GM23338 (cell line): Measurements from ENCODE around the gene ST6GALNAC3. TPM values are rescaled to one million over a fixed set of nuclear protein-coding genes. Genes with fewer than 3 reads are reported as not detected.
A peak's percentile ranks its signal among the peaks of the same experiment; 100 is the strongest.

Experiments
- ATAC-seq: fragments of 200-7000 bp; cut with Tn5 transposase; 3 replicates; pipeline ENCODE4 v1.9.1; 2020
- DNase-seq: peaks from one replicate; pipeline ENCODE4 v3.0.0-alpha.2; 2015; ENCODE audit warnings: low spot score
- H2AFZ ChIP-seq: fragments of 200-600 bp; sonication (generic); 2 replicates; pipeline ENCODE4 v1.8.0; 2016; ENCODE audit warnings: antibody characterized with exemption, mild to moderate bottlenecking, moderate library complexity
- H3F3A ChIP-seq: fragments of 200-600 bp; sonication (generic); replicated peaks from 2 replicates; pipeline ENCODE4 v1.8.0; 2017; ENCODE audit warnings: antibody characterized with exemption, mixed run types, low read depth
- H3K27ac ChIP-seq: fragments of 200-600 bp; sonication (generic); 2 replicates; pipeline ENCODE4 v1.6.1; 2016; ENCODE audit warnings: low read depth
- H3K27me3 ChIP-seq: fragments of 200-600 bp; sonication (generic); 2 replicates; pipeline ENCODE4 v1.8.0; 2016; ENCODE audit warnings: mild to moderate bottlenecking, mixed run types, moderate library complexity; ENCODE audit not compliant: insufficient read depth
- H3K36me3 ChIP-seq: fragments of 200-600 bp; sonication (generic); 2 replicates; pipeline ENCODE4 v1.8.0; 2016; ENCODE audit warnings: mild to moderate bottlenecking; ENCODE audit not compliant: insufficient read depth
- H3K4me1 ChIP-seq: fragments of 200-600 bp; sonication (generic); 2 replicates; pipeline ENCODE4 v1.8.0; 2016; ENCODE audit warnings: mild to moderate bottlenecking, moderate library complexity; ENCODE audit not compliant: insufficient read depth
- H3K4me2 ChIP-seq: fragments of 200-600 bp; sonication (generic); 2 replicates; pipeline ENCODE4 v1.7.1; 2017; ENCODE audit warnings: mixed run types
- H3K4me3 ChIP-seq: fragments of 200-600 bp; sonication (generic); 2 replicates; pipeline ENCODE4 v1.6.1; 2016; ENCODE audit warnings: mixed run types
- H3K79me2 ChIP-seq: fragments of 200-600 bp; sonication (generic); replicated peaks from 2 replicates; pipeline ENCODE4 v1.8.0; 2017; ENCODE audit warnings: mild to moderate bottlenecking; ENCODE audit not compliant: insufficient read depth
- H3K9me2 ChIP-seq: fragments of 200-600 bp; sonication (generic); 2 replicates; pipeline ENCODE4 v1.8.0; 2017; ENCODE audit not compliant: insufficient read depth
- H4K20me1 ChIP-seq: fragments of 200-600 bp; sonication (generic); replicated peaks from 2 replicates; pipeline ENCODE4 v1.8.0; 2017; ENCODE audit warnings: mild to moderate bottlenecking; ENCODE audit not compliant: insufficient read depth
- H3K27ac Mint-ChIP-seq: 2 replicates; pipeline ENCODE4 v1.8.0; 2020; ENCODE audit warnings: inconsistent platforms, mild to moderate bottlenecking, moderate library complexity, mixed read lengths
- H3K27me3 Mint-ChIP-seq: 3 replicates; pipeline ENCODE4 v1.8.0; 2022; ENCODE audit warnings: low read depth, mild to moderate bottlenecking, moderate library complexity, mixed read lengths, inconsistent platforms; ENCODE audit not compliant: insufficient read depth, poor library complexity
- H3K36me3 Mint-ChIP-seq: 3 replicates; pipeline ENCODE4 v1.8.0; 2021; ENCODE audit warnings: low read depth, mild to moderate bottlenecking, inconsistent platforms, moderate library complexity, mixed read lengths
- H3K4me1 Mint-ChIP-seq: 3 replicates; pipeline ENCODE4 v1.8.0; 2020; ENCODE audit warnings: mild to moderate bottlenecking, inconsistent platforms, mixed read lengths
- H3K4me3 Mint-ChIP-seq: 3 replicates; pipeline ENCODE4 v1.8.0; 2021; ENCODE audit warnings: moderate library complexity, mild to moderate bottlenecking, inconsistent platforms, mixed read lengths
- H3K9me3 Mint-ChIP-seq: 3 replicates; pipeline ENCODE4 v1.8.0; 2020; ENCODE audit warnings: moderate library complexity, mild to moderate bottlenecking, inconsistent platforms, mixed read lengths
- CTCF ChIP-seq, 2 experiments: fragments of 200-600 bp in 1 of 2; sonication (generic) in 1 of 2; conservative IDR thresholded peaks; 2 replicates each; pipeline versions ENCODE4 v1.5.1 to v1.6.1; 2016 to 2017; ENCODE audit warnings: antibody characterized with exemption in 2 of 2, low read depth in 2 of 2, mild to moderate bottlenecking in 2 of 2, moderate library complexity in 1 of 2
- ETS1 ChIP-seq: IDR thresholded peaks from 2 replicates; pipeline ENCODE4 v1.6.1; 2016; ENCODE audit warnings: antibody characterized with exemption
- EZH2 ChIP-seq: fragments of 200-600 bp; sonication (generic); IDR thresholded peaks from one replicate; pipeline ENCODE4 v1.8.0; 2017; ENCODE audit warnings: antibody characterized with exemption, mild to moderate bottlenecking, low read depth; ENCODE audit not compliant: unreplicated experiment
- EZH2phosphoT487 ChIP-seq: fragments of 200-600 bp; sonication (generic); IDR thresholded peaks from one replicate; pipeline ENCODE4 v1.8.1; 2018; ENCODE audit warnings: antibody characterized with exemption; ENCODE audit not compliant: unreplicated experiment
- JUNB ChIP-seq: IDR thresholded peaks from one replicate; pipeline ENCODE4 v1.6.1; 2016; ENCODE audit warnings: antibody characterized with exemption; ENCODE audit not compliant: unreplicated experiment
- NANOG ChIP-seq: IDR thresholded peaks from 2 replicates; pipeline ENCODE4 v1.6.1; 2016; ENCODE audit warnings: antibody characterized with exemption, borderline replicate concordance
- POLR2AphosphoS5 ChIP-seq: IDR thresholded peaks from 2 replicates; pipeline ENCODE4 v1.6.1; 2016; ENCODE audit warnings: antibody characterized with exemption, low read depth
- REST ChIP-seq: IDR thresholded peaks from one replicate; pipeline ENCODE4 v1.6.1; 2018; ENCODE audit warnings: antibody characterized with exemption; ENCODE audit not compliant: unreplicated experiment
- ZNF114 ChIP-seq: fragments of 250-450 bp; sonication (Bioruptor Pico); IDR thresholded peaks from 2 replicates; pipeline ENCODE4 v1.5.0; 2020; ENCODE audit warnings: mild to moderate bottlenecking, moderate library complexity
- ZNF331 ChIP-seq: fragments of 250-450 bp; sonication (Bioruptor Pico); IDR thresholded peaks from 2 replicates; pipeline ENCODE4 v1.5.0; 2020; ENCODE audit warnings: low read depth, mild to moderate bottlenecking, moderate library complexity
- polyA plus RNA-seq: library from polyadenylated mRNA; unstranded; fragments of >200 nt; fragmentation: Nextera tagmentation; extraction: Ambion mirVana; gene quantifications from 2 replicates; pipeline ENCODE4 v1.2.1, GENCODE V29; 2016
- total RNA-seq: library from RNA; depleted of rRNA; stranded (reverse); fragments of >200 nt; shearing (Covaris generic); gene quantifications from 2 replicates; pipeline ENCODE4 v1.2.3, GENCODE V29; 2014

The ST6GALNAC3 gene
- total and polyA plus RNA-seq, 2 experiments from 2014 or later, result 4.7 to 11.6 TPM

GRCh38 chr1:76501136-76501535 is 426.6 kb downstream of the ST6GALNAC3 start:
- peak overlapping the region; percentile 67 for H3K4me2 ChIP-seq
- no peak for TF ChIP-seq NANOG
- TF ChIP-seq CTCF (conservative IDR thresholded peaks at IDR 0.05; ENCODE audit: low read depth in 2 of 2), result no peak
- TF ChIP-seq ETS1, result no peak
- no peak for TF ChIP-seq REST
- TF ChIP-seq POLR2AphosphoS5, result no peak
- TF ChIP-seq ZNF331 (CRISPR knock-in tag), result no peak
- no peak for TF ChIP-seq EZH2phosphoT487
- no peak for TF ChIP-seq JUNB
- no peak for TF ChIP-seq ZNF114 (CRISPR knock-in tag)
- no peak for TF ChIP-seq EZH2
- ATAC-seq (no peak), DNase-seq (peak; percentile 10)
- peak overlapping the region; percentile 73 for H3K27ac ChIP-seq
- Mint-ChIP-seq H3K4me1 (peaks cover 60% of the 10 kb centered on the region), H3K27ac (peak overlapping the region; percentile 95), H3K36me3 (no peaks in the 10 kb centered on the region), H3K9me3 (no peaks in the 10 kb centered on the region), H3K27me3 (peaks cover 3% of the 10 kb centered on the region), H3K4me3 (peak overlapping the region; percentile 42)
- H3K4me3 ChIP-seq, result peak overlapping the region; percentile 19; the same call in 1 of the 2 replicates
- no peaks in the 10 kb centered on the region for H3K79me2 ChIP-seq
- no peaks in the 10 kb centered on the region for H3F3A ChIP-seq
- no peaks in the 10 kb centered on the region for H3K36me3 ChIP-seq
- H3K27me3 ChIP-seq, result no peaks in the 10 kb centered on the region
- H4K20me1 ChIP-seq, result no peaks in the 10 kb centered on the region
- no peak overlapping the region for H2AFZ ChIP-seq
- no peaks in the 10 kb centered on the region for H3K9me2 ChIP-seq
- H3K4me1 ChIP-seq, result peaks cover 30% of the 10 kb centered on the region
